ENCODE results near the gene RSAD1. TPM values are rescaled to one million over a fixed set of nuclear protein-coding genes. Genes with fewer than 3 reads are reported as not detected.

RSAD1 gene
- 10 to 100 TPM; 21.5 to 40.5 (median 26.5) TPM for total RNA-seq

- WGBS, 2 donors = 3% methylated on average over 22 to 69 of the region's 75 CpGs
- peak within 1 kb of the TSS; percentile 66 for H3K4me3 ChIP-seq (ENCODE audit: low read depth, poor library complexity, severe bottlenecking)
- peak; percentile 75 to 97 for DNase-seq (ENCODE audit: low spot score in 2 of 2)
- TF ChIP-seq CTCF (IDR thresholded peaks at IDR 0.05) (peak in 2 of 3 donors; percentile 14 to 28), POLR2A (IDR thresholded peaks at IDR 0.05) (no peak)
- intact Hi-C loops (cut with DNase I; ENCODE audit: low total_unique reads) = loop anchor here (10.0 kb wide), 2 partner anchors 114 to 284 kb away; no protein-coding TSS in a partner anchor
Observed at GRCh38 chr17:50478391-50479381, at the start of gene RSAD1. RSAD1 (plus strand) TSS chr17:50478860; CDS start chr17:50478885, 25 bp downstream.

- WGBS, 2 donors = 78 to 92% methylated on average over 4 of the region's 4 CpGs
- H3K4me3 ChIP-seq (ENCODE audit: low read depth, poor library complexity, severe bottlenecking) = no peak overlapping the region
- no peak for DNase-seq (ENCODE audit: low spot score in 2 of 2)
- intact Hi-C loops (cut with DNase I; ENCODE audit: low total_unique reads) = no loop called here
- TF ChIP-seq POLR2A (IDR thresholded peaks at IDR 0.05) (no peak), CTCF (IDR thresholded peaks at IDR 0.05) (no peak)
Observed at GRCh38 chr17:50429793-50430192, 48.9 kb upstream of the RSAD1 start.

GRCh38 chr17:50430821-50431618, 47.6 kb upstream of the RSAD1 start:
- TF ChIP-seq POLR2A (IDR thresholded peaks at IDR 0.05) (no peak), CTCF (IDR thresholded peaks at IDR 0.05) (no peak)
- H3K4me3 ChIP-seq (ENCODE audit: low read depth, poor library complexity, severe bottlenecking) = no peak overlapping the region
- intact Hi-C loops (cut with DNase I; ENCODE audit: low total_unique reads) = no loop called here
- DNase-seq (ENCODE audit: low spot score in 2 of 2) = no peak
- whole genome bisulfite sequencing, 2 donors = 39 to 47% methylated on average over 4 of the region's 4 CpGs

- TF ChIP-seq POLR2A (IDR thresholded peaks at IDR 0.05) (no peak), CTCF (IDR thresholded peaks at IDR 0.05) (no peak)
- no peak for DNase-seq (ENCODE audit: low spot score in 2 of 2)
- H3K4me3 ChIP-seq (ENCODE audit: low read depth, poor library complexity, severe bottlenecking) = no peak overlapping the region
- WGBS, 2 donors = 88 to 93% methylated on average over 4 of the region's 4 CpGs
- intact Hi-C loops (cut with DNase I; ENCODE audit: low total_unique reads) = no loop called here
Observed at GRCh38 chr17:50432125-50432762, 46.4 kb upstream of the RSAD1 start.

- TF ChIP-seq POLR2A (IDR thresholded peaks at IDR 0.05) (no peak), CTCF (IDR thresholded peaks at IDR 0.05) (no peak)
- intact Hi-C loops (cut with DNase I; ENCODE audit: low total_unique reads) = no loop called here
- no peak overlapping the region for H3K4me3 ChIP-seq (ENCODE audit: low read depth, poor library complexity, severe bottlenecking)
- no peak for DNase-seq (ENCODE audit: low spot score in 2 of 2)
- WGBS, 2 donors = 97 to 98% methylated on average over 4 of the region's 4 CpGs
Observed at GRCh38 chr17:50437409-50437808, 41.3 kb upstream of the RSAD1 start.
